Breast epithelium (tissue), 4 donors: ENCODE data around the gene QSOX1. TPM values are rescaled to one million over a fixed set of nuclear protein-coding genes. Genes with fewer than 3 reads are reported as not detected.

Source experiments
- DNase-seq, 2 donors: peaks; one replicate each; pipeline ENCODE4 v3.0.0-alpha.2; 2019; ENCODE audit warnings: low spot score in 2 of 2
- H3K27ac ChIP-seq, 2 donors: fragments of 200-600 bp; sonication (generic) in 1 of 2; one replicate each; pipeline ENCODE4 v1.5.1; 2016 to 2019; ENCODE audit warnings: mild to moderate bottlenecking in 1 of 2
- H3K27me3 ChIP-seq, 2 donors: fragments of 200-600 bp; sonication (generic) in 1 of 2; one replicate each; pipeline versions ENCODE4 v1.5.1 to v1.6.0; 2017 to 2019; ENCODE audit warnings: control low read depth in 1 of 2, mild to moderate bottlenecking in 1 of 2
- H3K36me3 ChIP-seq: fragments of 200-600 bp; one replicate; pipeline ENCODE4 v1.5.1; 2019
- H3K4me1 ChIP-seq, 2 donors: fragments of 200-600 bp; sonication (generic); one replicate each; pipeline ENCODE4 v1.5.1; 2016 to 2019; ENCODE audit warnings: control low read depth in 1 of 2
- H3K4me3 ChIP-seq, 3 donors: fragments of 200-600 bp; sonication (generic); 1 replicate in 2 of 3; 2 replicates in 1 of 3; pipeline ENCODE4 v1.5.1; 2016 to 2019; ENCODE audit warnings: mild to moderate bottlenecking in 3 of 3, moderate library complexity in 2 of 3
- H3K9me3 ChIP-seq, 2 donors: fragments of 200-600 bp; sonication (generic) in 1 of 2; one replicate each; pipeline ENCODE4 v1.5.1; 2016 to 2019; ENCODE audit warnings: control low read depth in 1 of 2
- POLR2A ChIP-seq: fragments of 450-650 bp; IDR thresholded peaks from one replicate; pipeline ENCODE4 v1.6.1; 2016; ENCODE audit warnings: antibody characterized with exemption, mild to moderate bottlenecking, moderate library complexity
- POLR2AphosphoS5 ChIP-seq, 3 donors: sonication (generic); formaldehyde crosslinking; IDR thresholded peaks; one replicate each; pipeline ENCODE4 v1.6.1; 2017; ENCODE audit warnings: antibody characterized with exemption in 3 of 3
- intact Hi-C: fragments of 100-400 bp; cut with DNase I; formaldehyde crosslinking; loops from one replicate; pipeline ENCODE4 v1.15.1; 2023; ENCODE audit warnings: low total_unique reads
- total RNA-seq, 3 donors: library from RNA; depleted of rRNA; stranded (reverse); fragments of >200 nt; gene quantifications; one replicate each; pipeline ENCODE4 v1.1.0, GENCODE V29; 2016
- TF ChIP-seq, protein P1 (sequence below), 3 donors: fragments of 450-650 bp; IDR thresholded peaks; one replicate each; pipeline ENCODE4 v1.5.1; 2016 to 2017; ENCODE audit warnings: antibody characterized with exemption in 3 of 3, mild to moderate bottlenecking in 3 of 3, moderate library complexity in 3 of 3

Gene QSOX1
- total RNA-seq, 3 donors from 2014 or later = 43.3 to 85.5 (median 67.5) TPM

DNA sequence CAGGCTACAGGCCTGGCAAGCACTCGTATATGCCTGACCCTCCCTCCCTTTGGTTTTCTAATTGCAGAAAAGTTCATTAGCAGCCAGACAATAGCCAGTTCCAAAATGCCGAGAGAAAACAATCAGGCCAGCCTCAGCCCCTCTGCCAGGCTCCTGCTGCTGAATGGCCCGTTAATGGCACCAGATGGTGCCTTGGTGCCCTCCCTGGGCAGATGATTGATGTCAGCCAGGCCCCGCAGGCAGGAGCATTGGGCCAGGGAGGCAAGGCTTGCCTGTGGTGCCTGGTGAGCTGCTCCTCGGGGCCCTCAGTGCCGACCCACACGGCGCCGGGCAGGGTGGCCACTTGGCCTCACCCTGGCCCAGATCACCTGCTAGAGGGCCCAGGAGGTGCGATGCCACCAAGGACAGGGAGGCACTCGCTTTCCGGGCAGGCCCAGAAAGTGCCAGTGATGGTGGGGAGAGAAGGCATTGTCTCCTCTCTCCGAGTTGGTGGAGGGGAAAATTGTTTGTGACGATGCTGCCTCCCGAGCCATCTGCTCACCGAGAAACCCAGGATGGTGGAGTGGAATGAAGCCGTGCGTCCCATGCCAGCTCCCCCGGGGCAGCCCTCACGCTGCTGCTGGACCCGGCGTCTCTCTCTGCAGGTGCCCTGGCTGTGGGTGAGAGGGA lies 28.1 kb downstream of the QSOX1 start:
- H3K27me3 ChIP-seq = no peaks in the 10 kb centered on the region
- no peak overlapping the region for H3K27ac ChIP-seq
- DNase-seq = no peak
- H3K4me3 ChIP-seq = no peak overlapping the region
- no peak for TF ChIP-seq POLR2AphosphoS5 (IDR thresholded peaks at IDR 0.05)
- no peaks in the 10 kb centered on the region for H3K4me1 ChIP-seq
- H3K36me3 ChIP-seq = no peaks in the 10 kb centered on the region
- H3K9me3 ChIP-seq = no peaks in the 10 kb centered on the region
- intact Hi-C loops = no loop called here

DNA sequence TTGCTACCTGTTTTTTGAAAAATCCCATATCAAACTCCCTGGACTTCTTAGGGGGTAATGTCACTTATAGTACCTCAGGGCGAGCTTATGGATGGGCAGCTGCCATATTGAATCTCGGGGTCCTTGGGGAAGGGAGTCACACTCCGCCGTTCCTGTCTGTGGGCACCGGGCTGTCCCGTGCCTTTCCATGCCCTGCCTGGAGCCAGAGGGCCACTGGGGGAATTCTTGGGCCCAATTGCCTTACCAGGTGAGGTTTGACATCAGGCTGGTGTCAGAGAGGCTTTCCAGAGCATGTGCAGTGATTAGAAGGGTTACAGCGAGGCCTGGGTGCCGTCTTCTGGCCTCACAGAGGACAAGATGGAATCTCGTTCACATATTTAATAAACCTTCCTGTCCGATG lies 28.8 kb downstream of the QSOX1 start:
- intact Hi-C loops = no loop called here
- no peak overlapping the region for H3K27ac ChIP-seq
- no peaks in the 10 kb centered on the region for H3K9me3 ChIP-seq
- no peak for DNase-seq
- no peak overlapping the region for H3K4me3 ChIP-seq
- TF ChIP-seq, protein P1, sequence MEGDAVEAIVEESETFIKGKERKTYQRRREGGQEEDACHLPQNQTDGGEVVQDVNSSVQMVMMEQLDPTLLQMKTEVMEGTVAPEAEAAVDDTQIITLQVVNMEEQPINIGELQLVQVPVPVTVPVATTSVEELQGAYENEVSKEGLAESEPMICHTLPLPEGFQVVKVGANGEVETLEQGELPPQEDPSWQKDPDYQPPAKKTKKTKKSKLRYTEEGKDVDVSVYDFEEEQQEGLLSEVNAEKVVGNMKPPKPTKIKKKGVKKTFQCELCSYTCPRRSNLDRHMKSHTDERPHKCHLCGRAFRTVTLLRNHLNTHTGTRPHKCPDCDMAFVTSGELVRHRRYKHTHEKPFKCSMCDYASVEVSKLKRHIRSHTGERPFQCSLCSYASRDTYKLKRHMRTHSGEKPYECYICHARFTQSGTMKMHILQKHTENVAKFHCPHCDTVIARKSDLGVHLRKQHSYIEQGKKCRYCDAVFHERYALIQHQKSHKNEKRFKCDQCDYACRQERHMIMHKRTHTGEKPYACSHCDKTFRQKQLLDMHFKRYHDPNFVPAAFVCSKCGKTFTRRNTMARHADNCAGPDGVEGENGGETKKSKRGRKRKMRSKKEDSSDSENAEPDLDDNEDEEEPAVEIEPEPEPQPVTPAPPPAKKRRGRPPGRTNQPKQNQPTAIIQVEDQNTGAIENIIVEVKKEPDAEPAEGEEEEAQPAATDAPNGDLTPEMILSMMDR (IDR thresholded peaks at IDR 0.05) = no peak
- TF ChIP-seq POLR2A = no peak
- no peak for TF ChIP-seq POLR2AphosphoS5 (IDR thresholded peaks at IDR 0.05)
- H3K27me3 ChIP-seq = no peaks in the 10 kb centered on the region
- no peaks in the 10 kb centered on the region for H3K4me1 ChIP-seq
- H3K36me3 ChIP-seq = no peaks in the 10 kb centered on the region

DNA sequence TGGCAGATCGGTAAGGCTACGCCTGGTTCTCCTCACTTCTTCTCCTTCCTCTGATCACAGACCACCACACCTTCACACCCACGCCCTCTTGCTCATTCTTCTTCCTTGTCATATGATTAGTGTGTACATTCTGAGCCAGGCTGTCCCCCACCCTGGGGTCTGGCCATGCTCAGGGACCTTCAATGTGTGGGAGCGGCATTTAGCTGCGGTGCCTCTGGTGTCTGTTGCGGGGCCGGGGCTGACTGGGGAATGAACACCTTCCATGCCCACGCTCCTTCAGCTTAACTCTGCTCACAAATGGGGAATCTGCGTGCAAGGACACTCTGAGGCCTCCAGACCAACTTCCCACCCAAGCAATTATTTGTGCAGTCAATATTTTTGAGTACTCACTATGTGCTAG lies 29.4 kb downstream of the QSOX1 start:
- Histone ChIP-seq H3K27me3 (no peaks in the 10 kb centered on the region), H3K4me3 (no peak overlapping the region), H3K9me3 (no peaks in the 10 kb centered on the region), H3K36me3 (no peaks in the 10 kb centered on the region), H3K4me1 (no peaks in the 10 kb centered on the region), H3K27ac (no peak overlapping the region)
- DNase-seq = no peak
- intact Hi-C loops = no loop called here
- TF ChIP-seq, protein P1 (IDR thresholded peaks at IDR 0.05) = no peak
- TF ChIP-seq POLR2A (no peak), POLR2AphosphoS5 (IDR thresholded peaks at IDR 0.05) (no peak)

DNA sequence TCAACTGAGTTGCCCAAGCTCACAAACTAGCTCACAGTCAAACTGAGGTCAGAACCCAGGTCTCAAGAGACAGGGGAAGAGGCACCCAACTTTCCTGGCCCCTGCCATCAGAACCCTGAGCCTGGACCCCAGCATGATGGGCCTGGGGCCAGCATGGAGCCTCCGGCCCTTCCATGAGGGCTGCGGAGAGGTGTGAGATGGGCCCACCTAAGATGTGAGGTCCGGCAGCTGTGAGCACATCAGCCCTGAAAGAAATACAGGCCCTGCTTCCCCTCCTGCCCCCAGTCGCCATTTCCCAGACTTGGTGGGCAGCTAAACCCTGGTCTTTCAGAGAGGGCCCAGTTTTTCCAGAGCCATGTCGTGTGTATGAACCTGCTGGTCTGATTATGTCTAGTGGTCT lies 30.6 kb downstream of the QSOX1 start:
- DNase-seq = no peak
- no peaks in the 10 kb centered on the region for H3K9me3 ChIP-seq
- H3K27me3 ChIP-seq = no peaks in the 10 kb centered on the region
- H3K36me3 ChIP-seq = no peaks in the 10 kb centered on the region
- H3K4me1 ChIP-seq = no peaks in the 10 kb centered on the region
- TF ChIP-seq, protein P1 (IDR thresholded peaks at IDR 0.05) = no peak
- TF ChIP-seq POLR2A (no peak), POLR2AphosphoS5 (IDR thresholded peaks at IDR 0.05) (no peak)
- intact Hi-C loops = no loop called here
- no peak overlapping the region for H3K4me3 ChIP-seq
- H3K27ac ChIP-seq = no peak overlapping the region

DNA sequence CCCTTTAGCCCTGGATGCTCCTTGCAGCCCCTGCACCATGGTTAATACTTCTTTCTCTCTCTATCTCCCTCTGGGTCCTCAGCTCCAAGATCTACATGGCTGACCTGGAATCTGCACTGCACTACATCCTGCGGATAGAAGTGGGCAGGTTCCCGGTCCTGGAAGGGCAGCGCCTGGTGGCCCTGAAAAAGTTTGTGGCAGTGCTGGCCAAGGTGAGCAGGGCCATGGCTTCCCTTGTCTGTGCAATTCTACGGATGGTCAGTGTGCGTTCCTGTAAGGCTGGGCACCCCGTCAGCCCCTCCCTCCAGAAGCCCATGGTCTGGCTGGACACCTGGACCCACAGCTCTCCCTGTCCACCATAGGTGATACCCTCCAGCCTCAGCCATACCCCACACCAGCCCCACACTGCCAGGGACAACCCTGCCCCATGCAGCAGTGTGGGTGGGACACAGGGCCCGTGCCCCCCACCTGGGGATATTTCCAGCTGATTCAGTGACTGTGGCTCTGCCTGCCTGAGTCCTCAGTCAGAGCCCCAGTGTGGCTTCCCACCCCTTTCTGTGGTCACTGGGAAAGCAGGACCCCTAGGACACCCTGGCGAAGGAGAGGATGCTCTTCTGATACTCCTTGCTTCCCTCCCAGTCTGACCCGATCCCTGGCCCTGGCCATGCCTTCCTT lies 31.4 kb downstream of the QSOX1 start:
- no peaks in the 10 kb centered on the region for H3K9me3 ChIP-seq
- DNase-seq = no peak
- no peaks in the 10 kb centered on the region for H3K36me3 ChIP-seq
- H3K4me3 ChIP-seq = no peak overlapping the region
- H3K27me3 ChIP-seq = no peaks in the 10 kb centered on the region
- no peak overlapping the region for H3K27ac ChIP-seq
- intact Hi-C loops = no loop called here
- H3K4me1 ChIP-seq = no peaks in the 10 kb centered on the region
- TF ChIP-seq, protein P1 (IDR thresholded peaks at IDR 0.05) = no peak
- TF ChIP-seq POLR2A = no peak
- no peak for TF ChIP-seq POLR2AphosphoS5 (IDR thresholded peaks at IDR 0.05)
